GM18873 (cell line): ENCODE measurements around the gene BCL11A.
A peak's percentile ranks its signal among the peaks of the same experiment; 100 is the strongest.

Experiments
- ATAC-seq: cut with Tn5 transposase; IDR thresholded peaks from one replicate; pipeline ENCODE4 v1.9.1; 2021; ENCODE audit warnings: mild to moderate bottlenecking, moderate library complexity, moderate number of reproducible peaks; ENCODE audit not compliant: unreplicated experiment, low FRiP score

Gene BCL11A

DNA sequence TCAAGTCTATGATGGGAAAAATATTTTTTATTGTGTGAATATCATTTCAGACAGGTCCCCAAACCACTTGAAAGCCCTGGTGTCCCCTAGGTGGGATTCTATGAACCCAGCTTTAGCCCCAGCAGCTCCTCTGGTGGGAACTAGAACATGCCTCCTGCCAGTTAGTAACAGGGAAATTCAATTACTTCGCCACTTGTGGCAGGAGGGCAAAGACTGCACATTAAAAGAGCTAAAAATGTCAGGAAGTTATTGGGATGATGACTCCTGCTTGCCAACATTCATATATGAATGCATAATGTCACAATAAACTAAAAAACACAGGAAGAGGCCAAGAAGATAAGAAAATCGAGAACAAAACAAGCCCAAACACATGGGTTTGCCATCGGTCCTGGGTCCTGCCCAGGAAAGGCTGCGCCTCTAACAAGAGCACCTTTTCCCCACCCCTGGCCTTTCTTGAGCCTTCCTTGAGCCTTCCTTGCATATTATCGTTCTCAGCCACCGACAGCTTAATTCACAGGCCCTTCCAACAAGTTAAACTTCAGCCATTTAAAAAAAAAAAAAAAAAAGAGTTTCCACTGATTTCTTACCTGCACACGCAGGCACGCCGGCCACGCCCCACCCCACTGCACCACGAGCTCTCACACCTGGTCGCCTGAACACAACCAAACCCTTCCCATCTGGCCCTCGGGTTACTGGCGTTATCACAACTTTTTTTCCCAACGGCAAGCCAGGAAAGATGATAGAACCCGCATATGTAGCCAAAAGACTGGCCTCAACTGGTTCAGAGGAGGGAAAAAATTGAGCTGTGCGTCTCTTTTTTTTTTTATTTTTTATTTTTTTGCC lies 23.4 kb downstream of the BCL11A start:
- ATAC-seq, result no peak

- ATAC-seq, result no peak
Measured at GRCh38 chr2:60529136-60529784, 24.2 kb downstream of the BCL11A start.

DNA sequence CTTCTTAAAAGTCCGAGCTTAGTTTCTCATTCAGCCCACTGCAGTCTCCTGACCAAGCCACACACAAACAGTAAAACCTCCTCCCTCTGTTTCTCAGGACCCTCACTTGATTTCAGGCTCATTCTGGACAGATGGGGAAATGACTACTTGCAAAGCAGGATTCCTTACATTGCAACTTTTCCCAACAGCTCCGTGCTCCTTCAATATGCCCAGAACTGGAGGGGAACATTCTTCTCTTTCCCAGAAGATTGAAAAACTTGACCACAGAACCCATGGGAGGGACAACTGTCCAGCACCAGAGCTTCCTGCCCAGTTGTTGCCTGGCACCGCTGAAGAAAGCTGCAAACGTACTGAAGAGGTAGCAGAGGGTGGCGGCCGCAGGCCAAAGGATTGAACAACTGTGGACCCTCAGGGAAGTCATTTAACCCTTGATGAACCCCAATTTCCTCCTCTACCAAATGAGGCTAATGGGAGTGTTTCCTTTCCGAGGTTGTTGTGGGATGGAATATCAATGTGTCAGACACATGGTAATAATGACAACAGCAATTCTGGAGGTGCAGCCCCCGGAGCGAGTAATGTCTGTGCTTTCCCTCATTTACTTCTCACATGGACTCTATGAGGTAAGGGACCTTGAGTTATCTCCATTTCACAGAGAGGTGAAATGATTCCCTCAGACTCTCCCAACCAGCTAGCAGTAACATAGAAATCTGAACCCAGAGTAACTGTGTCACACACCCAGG lies 25.0 kb downstream of the BCL11A start:
- ATAC-seq, result no peak

- ATAC-seq, result no peak
Measured at GRCh38 chr2:60527762-60528161, 25.7 kb downstream of the BCL11A start.

DNA sequence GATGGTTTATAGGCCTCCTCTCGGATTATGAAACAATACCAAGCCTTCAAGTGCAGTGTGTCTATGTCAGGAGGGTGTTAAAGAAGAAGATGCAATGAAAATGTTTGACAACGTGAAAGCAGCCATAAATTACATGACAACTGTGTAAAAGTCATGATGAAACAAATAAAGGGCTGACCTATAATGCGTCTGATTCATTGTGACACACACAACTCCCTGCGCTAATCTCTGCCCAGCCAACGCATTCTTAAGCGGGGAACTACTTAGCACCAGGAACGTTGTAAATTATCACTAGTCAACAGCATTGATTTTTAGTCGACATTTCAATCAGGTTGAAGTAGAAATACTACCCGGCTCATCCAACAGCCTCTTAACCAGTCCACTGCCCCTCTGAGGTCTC lies 26.8 kb downstream of the BCL11A start:
- no peak for ATAC-seq

GRCh38 chr2:60525899-60526298 lies 27.6 kb downstream of the BCL11A start:
- no peak for ATAC-seq

GRCh38 chr2:60524874-60525273 lies 28.6 kb downstream of the BCL11A start:
- ATAC-seq, result no peak

GRCh38 chr2:60523963-60524362 lies 29.5 kb downstream of the BCL11A start:
- no peak for ATAC-seq

GRCh38 chr2:60522462-60522861 lies 31.0 kb downstream of the BCL11A start:
- ATAC-seq, result no peak

DNA sequence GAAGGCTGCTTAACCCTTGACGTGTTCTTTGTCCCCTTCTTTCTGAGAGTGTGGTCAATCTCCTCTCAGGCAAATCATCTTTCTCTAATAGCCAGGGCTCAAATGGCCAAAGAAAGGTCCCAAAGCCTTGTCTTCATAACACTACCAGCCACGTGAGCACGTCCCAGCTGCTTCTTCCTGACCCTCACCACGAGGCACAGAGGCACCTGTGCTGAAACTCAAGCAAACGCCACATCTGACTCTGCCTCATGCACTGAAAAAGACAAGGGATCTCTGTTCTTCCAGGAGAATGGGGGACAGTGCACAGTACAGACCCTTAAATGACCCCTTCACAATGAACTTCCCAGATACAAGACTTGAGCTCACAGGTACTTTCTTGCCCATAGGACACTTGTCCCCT lies 31.8 kb downstream of the BCL11A start:
- no peak for ATAC-seq

- no peak for ATAC-seq
Measured at GRCh38 chr2:60520917-60521539, 32.4 kb downstream of the BCL11A start.

GRCh38 chr2:60520151-60520876 lies 33.1 kb downstream of the BCL11A start:
- ATAC-seq, result no peak

- ATAC-seq, result no peak
Measured at GRCh38 chr2:60519231-60519863, 34.1 kb downstream of the BCL11A start.

- no peak for ATAC-seq
Measured at GRCh38 chr2:60518567-60518966, 34.9 kb downstream of the BCL11A start.

DNA sequence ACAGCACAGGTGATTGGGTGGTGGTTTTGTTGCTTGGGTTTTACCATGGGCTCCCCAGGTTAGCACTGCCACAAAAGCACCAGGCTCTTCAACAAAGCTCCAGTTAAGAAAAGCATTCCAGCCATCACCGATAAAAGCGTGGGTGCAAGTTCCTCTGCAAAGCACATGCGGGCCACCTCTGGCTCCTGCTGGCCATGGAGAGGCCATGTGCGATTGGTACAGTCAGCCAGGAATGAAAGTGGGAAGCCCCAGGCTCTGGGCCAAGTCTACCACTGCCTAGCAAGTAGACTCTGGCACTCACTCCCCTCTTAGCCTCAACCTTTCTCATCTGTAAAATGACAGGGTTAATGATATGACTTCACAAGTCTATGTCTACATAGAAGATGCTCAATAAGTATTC lies 36.0 kb downstream of the BCL11A start:
- no peak for ATAC-seq

DNA sequence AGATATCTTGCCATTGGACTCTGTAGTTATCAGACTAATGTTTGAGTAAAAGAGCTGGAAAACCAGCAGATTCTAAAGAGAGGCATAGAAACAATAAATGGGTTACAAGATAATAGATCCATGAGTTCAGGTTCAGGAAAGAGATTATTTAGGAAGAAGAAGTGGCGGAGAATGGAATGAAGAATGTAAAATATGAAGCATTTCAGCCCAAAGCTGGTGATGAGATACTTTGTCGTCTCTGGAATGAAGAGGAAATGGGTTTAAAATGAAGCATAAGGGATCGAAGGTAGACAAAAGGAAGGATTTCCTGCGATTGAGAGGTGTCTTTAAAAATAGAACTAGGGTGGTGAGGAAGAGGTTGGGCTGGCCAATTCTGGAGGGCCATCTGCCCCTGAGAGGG lies 36.6 kb downstream of the BCL11A start:
- ATAC-seq, result no peak

- ATAC-seq, result no peak
Measured at GRCh38 chr2:60516383-60516811, 37.1 kb downstream of the BCL11A start.

DNA sequence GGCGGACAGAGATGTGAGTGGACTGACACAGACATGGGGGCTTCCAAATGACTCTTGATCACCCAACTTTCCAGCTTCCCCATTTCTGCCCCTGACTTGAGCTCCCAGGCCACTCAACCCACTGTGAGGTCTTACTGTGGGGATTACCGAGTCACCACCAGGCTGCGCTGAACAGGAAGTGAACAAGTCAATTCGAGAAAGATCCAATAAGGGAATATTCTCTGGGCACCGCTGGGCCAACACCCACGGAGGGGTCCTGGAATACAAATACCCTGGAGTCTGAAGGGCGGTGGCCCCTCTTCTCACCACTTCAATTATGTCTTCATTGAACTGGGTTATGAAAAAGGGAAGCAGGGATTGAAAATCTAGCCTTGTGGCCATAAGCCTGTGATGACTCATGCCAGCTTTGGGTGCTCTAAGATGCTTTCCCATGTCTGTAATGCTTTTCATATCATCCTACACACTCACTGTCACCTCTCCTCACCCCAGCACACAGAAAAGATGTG lies 37.7 kb downstream of the BCL11A start:
- ATAC-seq, result peak; percentile 90

DNA sequence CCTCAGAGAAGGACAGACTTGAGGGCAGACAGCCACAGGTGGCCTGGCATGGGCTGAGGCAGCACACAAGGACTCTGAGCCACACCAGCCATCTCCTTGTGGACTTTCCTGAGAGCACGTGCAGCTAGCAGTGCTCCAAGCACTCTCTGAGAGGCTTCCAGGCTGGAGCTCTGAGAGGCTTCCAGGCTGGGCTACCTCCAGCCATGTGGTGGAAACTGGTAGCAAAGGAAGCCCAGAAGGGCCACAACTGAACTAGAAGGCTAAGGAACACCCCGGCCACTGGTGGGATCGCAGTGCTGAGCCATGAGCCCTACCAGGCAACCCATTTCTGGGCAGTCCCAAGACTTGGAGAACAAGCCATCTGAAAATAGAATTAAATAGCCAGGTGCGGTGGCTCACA lies 39.5 kb downstream of the BCL11A start:
- no peak for ATAC-seq

DNA sequence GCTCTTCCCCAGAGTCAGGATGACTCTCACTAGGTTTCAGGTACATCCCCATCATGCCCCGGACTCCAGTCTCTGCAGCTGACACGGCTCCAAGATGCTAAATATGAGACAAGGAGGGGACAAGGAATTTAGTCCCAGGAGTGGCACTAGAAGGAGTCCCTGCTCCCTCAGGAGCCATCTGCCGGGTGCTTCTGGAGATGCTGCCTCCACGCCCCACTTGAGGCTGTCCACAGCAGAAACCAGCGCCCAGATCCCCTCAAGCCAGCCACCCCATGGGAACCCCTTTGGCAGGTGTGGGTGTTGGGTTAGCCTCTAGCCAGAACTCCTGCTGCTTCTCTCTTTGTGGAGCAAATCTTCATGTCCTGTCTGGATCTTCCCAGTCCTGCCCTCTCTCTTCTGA lies 40.3 kb downstream of the BCL11A start:
- no peak for ATAC-seq
